GM23338 (cell line): Measurements from ENCODE around the gene RAPGEF4. TPM values are rescaled to one million over a fixed set of nuclear protein-coding genes. Genes with fewer than 3 reads are reported as not detected.

Source experiments
- ATAC-seq: fragments of 200-7000 bp; cut with Tn5 transposase; 3 replicates; pipeline ENCODE4 v1.9.1; 2020
- DNase-seq: peaks from one replicate; pipeline ENCODE4 v3.0.0-alpha.2; 2015; ENCODE audit warnings: low spot score
- H2AFZ ChIP-seq: fragments of 200-600 bp; sonication (generic); 2 replicates; pipeline ENCODE4 v1.8.0; 2016; ENCODE audit warnings: antibody characterized with exemption, mild to moderate bottlenecking, moderate library complexity
- H3F3A ChIP-seq: fragments of 200-600 bp; sonication (generic); replicated peaks from 2 replicates; pipeline ENCODE4 v1.8.0; 2017; ENCODE audit warnings: antibody characterized with exemption, mixed run types, low read depth
- H3K27ac ChIP-seq: fragments of 200-600 bp; sonication (generic); 2 replicates; pipeline ENCODE4 v1.6.1; 2016; ENCODE audit warnings: low read depth
- H3K27me3 ChIP-seq: fragments of 200-600 bp; sonication (generic); 2 replicates; pipeline ENCODE4 v1.8.0; 2016; ENCODE audit warnings: mild to moderate bottlenecking, mixed run types, moderate library complexity; ENCODE audit not compliant: insufficient read depth
- H3K36me3 ChIP-seq: fragments of 200-600 bp; sonication (generic); 2 replicates; pipeline ENCODE4 v1.8.0; 2016; ENCODE audit warnings: mild to moderate bottlenecking; ENCODE audit not compliant: insufficient read depth
- H3K4me1 ChIP-seq: fragments of 200-600 bp; sonication (generic); 2 replicates; pipeline ENCODE4 v1.8.0; 2016; ENCODE audit warnings: mild to moderate bottlenecking, moderate library complexity; ENCODE audit not compliant: insufficient read depth
- H3K4me2 ChIP-seq: fragments of 200-600 bp; sonication (generic); 2 replicates; pipeline ENCODE4 v1.7.1; 2017; ENCODE audit warnings: mixed run types
- H3K4me3 ChIP-seq: fragments of 200-600 bp; sonication (generic); 2 replicates; pipeline ENCODE4 v1.6.1; 2016; ENCODE audit warnings: mixed run types
- H3K79me2 ChIP-seq: fragments of 200-600 bp; sonication (generic); replicated peaks from 2 replicates; pipeline ENCODE4 v1.8.0; 2017; ENCODE audit warnings: mild to moderate bottlenecking; ENCODE audit not compliant: insufficient read depth
- H3K9me2 ChIP-seq: fragments of 200-600 bp; sonication (generic); 2 replicates; pipeline ENCODE4 v1.8.0; 2017; ENCODE audit not compliant: insufficient read depth
- H4K20me1 ChIP-seq: fragments of 200-600 bp; sonication (generic); replicated peaks from 2 replicates; pipeline ENCODE4 v1.8.0; 2017; ENCODE audit warnings: mild to moderate bottlenecking; ENCODE audit not compliant: insufficient read depth
- H3K27ac Mint-ChIP-seq: 2 replicates; pipeline ENCODE4 v1.8.0; 2020; ENCODE audit warnings: inconsistent platforms, mild to moderate bottlenecking, moderate library complexity, mixed read lengths
- H3K27me3 Mint-ChIP-seq: 3 replicates; pipeline ENCODE4 v1.8.0; 2022; ENCODE audit warnings: low read depth, mild to moderate bottlenecking, moderate library complexity, mixed read lengths, inconsistent platforms; ENCODE audit not compliant: insufficient read depth, poor library complexity
- H3K36me3 Mint-ChIP-seq: 3 replicates; pipeline ENCODE4 v1.8.0; 2021; ENCODE audit warnings: low read depth, mild to moderate bottlenecking, inconsistent platforms, moderate library complexity, mixed read lengths
- H3K4me1 Mint-ChIP-seq: 3 replicates; pipeline ENCODE4 v1.8.0; 2020; ENCODE audit warnings: mild to moderate bottlenecking, inconsistent platforms, mixed read lengths
- H3K4me3 Mint-ChIP-seq: 3 replicates; pipeline ENCODE4 v1.8.0; 2021; ENCODE audit warnings: moderate library complexity, mild to moderate bottlenecking, inconsistent platforms, mixed read lengths
- H3K9me3 Mint-ChIP-seq: 3 replicates; pipeline ENCODE4 v1.8.0; 2020; ENCODE audit warnings: moderate library complexity, mild to moderate bottlenecking, inconsistent platforms, mixed read lengths
- EZH2 ChIP-seq: fragments of 200-600 bp; sonication (generic); IDR thresholded peaks from one replicate; pipeline ENCODE4 v1.8.0; 2017; ENCODE audit warnings: antibody characterized with exemption, mild to moderate bottlenecking, low read depth; ENCODE audit not compliant: unreplicated experiment
- ZNF331 ChIP-seq: fragments of 250-450 bp; sonication (Bioruptor Pico); IDR thresholded peaks from 2 replicates; pipeline ENCODE4 v1.5.0; 2020; ENCODE audit warnings: low read depth, mild to moderate bottlenecking, moderate library complexity
- polyA plus RNA-seq: library from polyadenylated mRNA; unstranded; fragments of >200 nt; fragmentation: Nextera tagmentation; extraction: Ambion mirVana; gene quantifications from 2 replicates; pipeline ENCODE4 v1.2.1, GENCODE V29; 2016
- total RNA-seq: library from RNA; depleted of rRNA; stranded (reverse); fragments of >200 nt; shearing (Covaris generic); gene quantifications from 2 replicates; pipeline ENCODE4 v1.2.3, GENCODE V29; 2014
- TF ChIP-seq, protein P1 (sequence below): IDR thresholded peaks from one replicate; pipeline ENCODE4 v1.6.1; 2018; ENCODE audit warnings: antibody characterized with exemption; ENCODE audit not compliant: unreplicated experiment
- TF ChIP-seq, protein P2 (sequence below): fragments of 250-450 bp; sonication (Bioruptor Pico); IDR thresholded peaks from 2 replicates; pipeline ENCODE4 v1.5.0; 2020; ENCODE audit warnings: mild to moderate bottlenecking, moderate library complexity

The RAPGEF4 gene
- total and polyA plus RNA-seq, 2 experiments from 2014 or later, result 1.7 to 4.7 TPM

GRCh38 chr2:173079141-173079540 lies 343.5 kb downstream of the RAPGEF4 start:
- DNase-seq (no peak), ATAC-seq (no peak)
- 0 out of 2 replicates have a peak, but pooled peaks cover 4% of the 10 kb centered on the region for H3F3A ChIP-seq
- H3K4me1 ChIP-seq, result peaks cover 10% of the 10 kb centered on the region
- H3K4me2 ChIP-seq, result no peak overlapping the region
- Mint-ChIP-seq H3K9me3 (no peaks in the 10 kb centered on the region), H3K27ac (no peak overlapping the region), H3K4me3 (no peak overlapping the region), H3K4me1 (peaks cover 17% of the 10 kb centered on the region), H3K36me3 (0 out of 3 replicates have a peak, but pooled peaks cover 5% of the 10 kb centered on the region), H3K27me3 (peaks cover 7% of the 10 kb centered on the region)
- TF ChIP-seq, protein P1, sequence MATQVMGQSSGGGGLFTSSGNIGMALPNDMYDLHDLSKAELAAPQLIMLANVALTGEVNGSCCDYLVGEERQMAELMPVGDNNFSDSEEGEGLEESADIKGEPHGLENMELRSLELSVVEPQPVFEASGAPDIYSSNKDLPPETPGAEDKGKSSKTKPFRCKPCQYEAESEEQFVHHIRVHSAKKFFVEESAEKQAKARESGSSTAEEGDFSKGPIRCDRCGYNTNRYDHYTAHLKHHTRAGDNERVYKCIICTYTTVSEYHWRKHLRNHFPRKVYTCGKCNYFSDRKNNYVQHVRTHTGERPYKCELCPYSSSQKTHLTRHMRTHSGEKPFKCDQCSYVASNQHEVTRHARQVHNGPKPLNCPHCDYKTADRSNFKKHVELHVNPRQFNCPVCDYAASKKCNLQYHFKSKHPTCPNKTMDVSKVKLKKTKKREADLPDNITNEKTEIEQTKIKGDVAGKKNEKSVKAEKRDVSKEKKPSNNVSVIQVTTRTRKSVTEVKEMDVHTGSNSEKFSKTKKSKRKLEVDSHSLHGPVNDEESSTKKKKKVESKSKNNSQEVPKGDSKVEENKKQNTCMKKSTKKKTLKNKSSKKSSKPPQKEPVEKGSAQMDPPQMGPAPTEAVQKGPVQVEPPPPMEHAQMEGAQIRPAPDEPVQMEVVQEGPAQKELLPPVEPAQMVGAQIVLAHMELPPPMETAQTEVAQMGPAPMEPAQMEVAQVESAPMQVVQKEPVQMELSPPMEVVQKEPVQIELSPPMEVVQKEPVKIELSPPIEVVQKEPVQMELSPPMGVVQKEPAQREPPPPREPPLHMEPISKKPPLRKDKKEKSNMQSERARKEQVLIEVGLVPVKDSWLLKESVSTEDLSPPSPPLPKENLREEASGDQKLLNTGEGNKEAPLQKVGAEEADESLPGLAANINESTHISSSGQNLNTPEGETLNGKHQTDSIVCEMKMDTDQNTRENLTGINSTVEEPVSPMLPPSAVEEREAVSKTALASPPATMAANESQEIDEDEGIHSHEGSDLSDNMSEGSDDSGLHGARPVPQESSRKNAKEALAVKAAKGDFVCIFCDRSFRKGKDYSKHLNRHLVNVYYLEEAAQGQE, result no peak
- TF ChIP-seq ZNF331 (CRISPR knock-in tag), result no peak
- TF ChIP-seq, protein P2, sequence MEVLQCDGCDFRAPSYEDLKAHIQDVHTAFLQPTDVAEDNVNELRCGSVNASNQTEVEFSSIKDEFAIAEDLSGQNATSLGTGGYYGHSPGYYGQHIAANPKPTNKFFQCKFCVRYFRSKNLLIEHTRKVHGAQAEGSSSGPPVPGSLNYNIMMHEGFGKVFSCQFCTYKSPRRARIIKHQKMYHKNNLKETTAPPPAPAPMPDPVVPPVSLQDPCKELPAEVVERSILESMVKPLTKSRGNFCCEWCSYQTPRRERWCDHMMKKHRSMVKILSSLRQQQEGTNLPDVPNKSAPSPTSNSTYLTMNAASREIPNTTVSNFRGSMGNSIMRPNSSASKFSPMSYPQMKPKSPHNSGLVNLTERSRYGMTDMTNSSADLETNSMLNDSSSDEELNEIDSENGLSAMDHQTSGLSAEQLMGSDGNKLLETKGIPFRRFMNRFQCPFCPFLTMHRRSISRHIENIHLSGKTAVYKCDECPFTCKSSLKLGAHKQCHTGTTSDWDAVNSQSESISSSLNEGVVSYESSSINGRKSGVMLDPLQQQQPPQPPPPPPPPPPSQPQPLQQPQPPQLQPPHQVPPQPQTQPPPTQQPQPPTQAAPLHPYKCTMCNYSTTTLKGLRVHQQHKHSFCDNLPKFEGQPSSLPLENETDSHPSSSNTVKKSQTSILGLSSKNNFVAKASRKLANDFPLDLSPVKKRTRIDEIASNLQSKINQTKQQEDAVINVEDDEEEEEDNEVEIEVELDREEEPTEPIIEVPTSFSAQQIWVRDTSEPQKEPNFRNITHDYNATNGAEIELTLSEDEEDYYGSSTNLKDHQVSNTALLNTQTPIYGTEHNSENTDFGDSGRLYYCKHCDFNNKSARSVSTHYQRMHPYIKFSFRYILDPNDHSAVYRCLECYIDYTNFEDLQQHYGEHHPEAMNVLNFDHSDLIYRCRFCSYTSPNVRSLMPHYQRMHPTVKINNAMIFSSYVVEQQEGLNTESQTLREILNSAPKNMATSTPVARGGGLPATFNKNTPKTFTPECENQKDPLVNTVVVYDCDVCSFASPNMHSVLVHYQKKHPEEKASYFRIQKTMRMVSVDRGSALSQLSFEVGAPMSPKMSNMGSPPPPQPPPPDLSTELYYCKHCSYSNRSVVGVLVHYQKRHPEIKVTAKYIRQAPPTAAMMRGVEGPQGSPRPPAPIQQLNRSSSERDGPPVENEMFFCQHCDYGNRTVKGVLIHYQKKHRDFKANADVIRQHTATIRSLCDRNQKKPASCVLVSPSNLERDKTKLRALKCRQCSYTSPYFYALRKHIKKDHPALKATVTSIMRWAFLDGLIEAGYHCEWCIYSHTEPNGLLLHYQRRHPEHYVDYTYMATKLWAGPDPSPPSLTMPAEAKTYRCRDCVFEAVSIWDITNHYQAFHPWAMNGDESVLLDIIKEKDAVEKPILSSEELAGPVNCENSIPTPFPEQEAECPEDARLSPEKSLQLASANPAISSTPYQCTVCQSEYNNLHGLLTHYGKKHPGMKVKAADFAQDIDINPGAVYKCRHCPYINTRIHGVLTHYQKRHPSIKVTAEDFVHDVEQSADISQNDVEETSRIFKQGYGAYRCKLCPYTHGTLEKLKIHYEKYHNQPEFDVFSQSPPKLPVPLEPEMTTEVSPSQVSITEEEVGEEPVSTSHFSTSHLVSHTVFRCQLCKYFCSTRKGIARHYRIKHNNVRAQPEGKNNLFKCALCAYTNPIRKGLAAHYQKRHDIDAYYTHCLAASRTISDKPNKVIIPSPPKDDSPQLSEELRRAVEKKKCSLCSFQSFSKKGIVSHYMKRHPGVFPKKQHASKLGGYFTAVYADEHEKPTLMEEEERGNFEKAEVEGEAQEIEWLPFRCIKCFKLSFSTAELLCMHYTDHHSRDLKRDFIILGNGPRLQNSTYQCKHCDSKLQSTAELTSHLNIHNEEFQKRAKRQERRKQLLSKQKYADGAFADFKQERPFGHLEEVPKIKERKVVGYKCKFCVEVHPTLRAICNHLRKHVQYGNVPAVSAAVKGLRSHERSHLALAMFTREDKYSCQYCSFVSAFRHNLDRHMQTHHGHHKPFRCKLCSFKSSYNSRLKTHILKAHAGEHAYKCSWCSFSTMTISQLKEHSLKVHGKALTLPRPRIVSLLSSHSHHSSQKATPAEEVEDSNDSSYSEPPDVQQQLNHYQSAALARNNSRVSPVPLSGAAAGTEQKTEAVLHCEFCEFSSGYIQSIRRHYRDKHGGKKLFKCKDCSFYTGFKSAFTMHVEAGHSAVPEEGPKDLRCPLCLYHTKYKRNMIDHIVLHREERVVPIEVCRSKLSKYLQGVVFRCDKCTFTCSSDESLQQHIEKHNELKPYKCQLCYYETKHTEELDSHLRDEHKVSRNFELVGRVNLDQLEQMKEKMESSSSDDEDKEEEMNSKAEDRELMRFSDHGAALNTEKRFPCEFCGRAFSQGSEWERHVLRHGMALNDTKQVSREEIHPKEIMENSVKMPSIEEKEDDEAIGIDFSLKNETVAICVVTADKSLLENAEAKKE (CRISPR knock-in tag), result no peak
- no peak for TF ChIP-seq EZH2
- no peaks in the 10 kb centered on the region for H3K9me2 ChIP-seq
- H3K79me2 ChIP-seq, result peaks cover 9% of the 10 kb centered on the region; the same call in 1 of the 2 replicates
- H3K36me3 ChIP-seq, result no peaks in the 10 kb centered on the region
- no peaks in the 10 kb centered on the region for H4K20me1 ChIP-seq
- H3K27ac ChIP-seq, result no peak overlapping the region
- H3K27me3 ChIP-seq, result peaks cover 9% of the 10 kb centered on the region
- H3K4me3 ChIP-seq, result no peak overlapping the region
- H2AFZ ChIP-seq, result no peak overlapping the region
